Measurements from ENCODE around the gene ENKD1. TPM values are rescaled to one million over a fixed set of nuclear protein-coding genes. Genes with fewer than 3 reads are reported as not detected.

ENKD1 gene
- total and polyA plus RNA-seq, 12 donors, result 3.0 to 113 (median 18.2) TPM

DNA sequence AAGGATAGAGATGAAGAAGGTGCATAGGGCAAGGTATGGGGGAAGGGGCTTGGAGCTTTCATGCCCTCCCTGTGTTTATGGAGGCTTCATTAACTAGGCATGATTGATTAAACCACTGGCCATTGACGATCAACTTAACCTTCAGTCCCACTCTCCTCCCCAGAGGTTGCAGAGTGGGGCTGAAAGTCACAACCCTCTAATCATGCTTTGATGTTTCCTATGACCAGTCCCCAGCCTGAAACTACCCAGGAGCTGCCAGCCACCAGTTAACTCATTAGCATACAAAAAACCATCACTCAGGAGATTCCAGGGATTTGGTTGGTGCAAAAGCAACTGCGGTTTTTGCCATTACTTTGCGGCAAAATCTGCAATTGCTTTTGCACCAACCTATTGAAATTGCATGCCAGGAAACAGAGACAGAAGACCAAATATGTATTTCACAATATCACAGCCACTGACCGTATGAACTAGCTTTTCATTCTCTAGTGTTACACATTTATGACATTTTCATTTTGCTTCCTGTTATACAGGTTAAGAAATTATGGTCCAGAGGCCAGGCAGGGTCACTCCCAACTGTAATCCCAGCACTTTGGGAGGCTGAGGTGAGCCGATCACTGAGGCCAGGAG, 47.2 kb upstream of the ENKD1 start:
- intact Hi-C loops (cut with DNase I), result no loop called here
- H3K36me3 ChIP-seq (replicated peaks in 1 of 2), result no peaks in the 10 kb centered on the region
- WGBS, 4 donors, result 71 to 85% (median 75%) methylated on average over 5 of the region's 5 CpGs
- no peak for TF ChIP-seq POLR2A (IDR thresholded peaks at IDR 0.05)
- TF ChIP-seq, protein P1, sequence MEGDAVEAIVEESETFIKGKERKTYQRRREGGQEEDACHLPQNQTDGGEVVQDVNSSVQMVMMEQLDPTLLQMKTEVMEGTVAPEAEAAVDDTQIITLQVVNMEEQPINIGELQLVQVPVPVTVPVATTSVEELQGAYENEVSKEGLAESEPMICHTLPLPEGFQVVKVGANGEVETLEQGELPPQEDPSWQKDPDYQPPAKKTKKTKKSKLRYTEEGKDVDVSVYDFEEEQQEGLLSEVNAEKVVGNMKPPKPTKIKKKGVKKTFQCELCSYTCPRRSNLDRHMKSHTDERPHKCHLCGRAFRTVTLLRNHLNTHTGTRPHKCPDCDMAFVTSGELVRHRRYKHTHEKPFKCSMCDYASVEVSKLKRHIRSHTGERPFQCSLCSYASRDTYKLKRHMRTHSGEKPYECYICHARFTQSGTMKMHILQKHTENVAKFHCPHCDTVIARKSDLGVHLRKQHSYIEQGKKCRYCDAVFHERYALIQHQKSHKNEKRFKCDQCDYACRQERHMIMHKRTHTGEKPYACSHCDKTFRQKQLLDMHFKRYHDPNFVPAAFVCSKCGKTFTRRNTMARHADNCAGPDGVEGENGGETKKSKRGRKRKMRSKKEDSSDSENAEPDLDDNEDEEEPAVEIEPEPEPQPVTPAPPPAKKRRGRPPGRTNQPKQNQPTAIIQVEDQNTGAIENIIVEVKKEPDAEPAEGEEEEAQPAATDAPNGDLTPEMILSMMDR (IDR thresholded peaks at IDR 0.05), result no peak
- DNase-seq, result no peak
- H3K27ac ChIP-seq, result no peak overlapping the region
- no peaks in the 10 kb centered on the region for H3K9me3 ChIP-seq (replicated peaks in 1 of 3)
- H3K27me3 ChIP-seq, result no peaks in the 10 kb centered on the region
- H3K4me1 ChIP-seq (replicated peaks in 1 of 2), result peaks cover 14 to 17% of the 10 kb centered on the region in 2 donors
- H3K4me3 ChIP-seq, result no peak overlapping the region

DNA sequence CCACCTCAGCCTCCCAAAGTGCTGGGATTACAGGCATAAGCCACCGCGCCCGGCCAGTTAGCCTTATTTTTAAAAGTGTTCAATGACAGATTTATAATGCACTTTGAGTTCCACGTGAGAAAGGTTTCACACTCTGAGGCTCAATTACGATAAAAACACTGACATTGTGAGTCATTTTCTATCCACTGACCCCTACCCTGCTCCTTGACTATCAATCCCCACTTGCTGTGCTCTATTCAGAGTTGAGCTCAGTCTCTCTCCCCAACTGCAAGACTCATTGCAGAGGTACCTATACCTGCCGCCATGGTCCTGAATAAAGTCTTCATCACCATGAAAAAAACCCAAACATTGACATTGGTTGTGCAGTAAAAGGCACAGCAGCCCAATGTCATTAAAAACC, 44.1 kb upstream of the ENKD1 start:
- H3K27me3 ChIP-seq, result no peaks in the 10 kb centered on the region
- DNase-seq, result no peak
- H3K9me3 ChIP-seq (replicated peaks in 1 of 3), result no peaks in the 10 kb centered on the region
- no peak for TF ChIP-seq POLR2A (IDR thresholded peaks at IDR 0.05)
- TF ChIP-seq, protein P1 (IDR thresholded peaks at IDR 0.05), result no peak
- intact Hi-C loops (cut with DNase I), result no loop called here
- WGBS, 4 donors, result 91 to 94% (median 92%) methylated on average over 6 of the region's 6 CpGs
- no peak overlapping the region for H3K27ac ChIP-seq
- H3K36me3 ChIP-seq (replicated peaks in 1 of 2), result no peaks in the 10 kb centered on the region
- no peak overlapping the region for H3K4me3 ChIP-seq
- H3K4me1 ChIP-seq (replicated peaks in 1 of 2), result peaks cover 7 to 9% of the 10 kb centered on the region in 2 donors

DNA sequence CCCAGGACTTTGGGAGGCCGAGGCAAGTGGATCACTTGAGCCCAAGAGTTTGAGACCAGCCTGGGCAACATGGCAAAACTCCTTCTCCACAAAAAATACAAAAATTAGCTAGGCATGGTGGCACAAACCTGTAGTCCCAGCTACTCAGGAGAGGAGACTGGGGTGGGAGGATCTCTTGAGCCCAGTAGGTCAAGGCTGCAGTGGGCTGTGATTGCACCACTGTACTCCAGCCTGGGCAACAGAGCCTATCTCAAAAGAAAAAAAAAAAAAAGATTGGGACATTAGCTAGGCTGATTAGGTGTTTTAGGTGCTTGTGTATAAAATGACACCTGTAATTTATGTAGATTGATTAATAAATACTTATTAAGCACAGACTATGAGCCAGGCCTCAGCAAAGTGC, 42.5 kb upstream of the ENKD1 start:
- Histone ChIP-seq H3K27ac (peak overlapping the region in 2 of 5 donors; percentile 3 to 31), H3K4me3 (no peak overlapping the region), H3K27me3 (no peaks in the 10 kb centered on the region), H3K9me3 (replicated peaks in 1 of 3) (no peaks in the 10 kb centered on the region), H3K36me3 (replicated peaks in 1 of 2) (no peaks in the 10 kb centered on the region), H3K4me1 (replicated peaks in 1 of 2) (peaks cover 10 to 16% of the 10 kb centered on the region in 2 donors)
- WGBS, 4 donors, result 83 to 100% (median 92%) methylated on average over 1 of the region's 1 CpG
- DNase-seq, result peak in 4 of 7 donors; percentile 34 to 72 (median 60)
- intact Hi-C loops (cut with DNase I), result no loop called here
- TF ChIP-seq, protein P1 (IDR thresholded peaks at IDR 0.05), result no peak
- TF ChIP-seq POLR2A (IDR thresholded peaks at IDR 0.05), result no peak

DNA sequence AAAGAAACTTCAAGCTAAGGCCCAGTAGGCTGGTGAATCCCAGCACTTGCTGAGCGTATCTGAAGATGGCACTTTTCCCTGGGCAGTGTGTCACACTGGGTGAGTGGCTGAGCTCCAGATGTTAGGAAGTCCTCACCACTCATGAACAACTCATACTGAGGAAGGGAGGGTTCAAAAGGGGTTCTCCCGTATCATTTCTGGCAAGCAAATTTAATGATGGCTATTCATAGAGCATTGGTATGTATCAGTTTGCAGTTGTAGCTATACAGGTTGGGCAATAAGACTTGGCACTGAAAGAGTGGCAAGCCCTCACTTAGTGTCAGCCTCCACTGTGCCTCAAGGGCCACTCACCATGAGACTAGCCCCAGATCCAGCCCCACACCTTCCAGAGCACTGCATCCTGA, 41.8 kb upstream of the ENKD1 start:
- TF ChIP-seq POLR2A (IDR thresholded peaks at IDR 0.05), result no peak
- TF ChIP-seq, protein P1 (IDR thresholded peaks at IDR 0.05), result no peak

More for the DNA sequence above, 41.8 kb upstream of the ENKD1 start:
- Histone ChIP-seq H3K36me3 (replicated peaks in 1 of 2) (no peaks in the 10 kb centered on the region), H3K27me3 (no peaks in the 10 kb centered on the region), H3K9me3 (replicated peaks in 1 of 3) (no peaks in the 10 kb centered on the region), H3K4me3 (no peak overlapping the region), H3K27ac (peak overlapping the region in 2 of 5 donors; percentile 3 to 31), H3K4me1 (replicated peaks in 1 of 2) (peaks cover 10 to 16% of the 10 kb centered on the region in 2 donors)
- WGBS, 4 donors, result 38 to 65% (median 51%) methylated on average over 2 of the region's 2 CpGs
- DNase-seq, result peak in 6 of 7 donors; percentile 57 to 73 (median 66)
- intact Hi-C loops (cut with DNase I), result no loop called here
